H1 (cell line): ENCODE results near the gene LY9. TPM values are rescaled to one million over a fixed set of nuclear protein-coding genes. Genes with fewer than 3 reads are reported as not detected.

Experiments
- JUND ChIP-seq: IDR thresholded peaks from 2 replicates; pipeline ENCODE4 v1.6.1; 2011; ENCODE audit warnings: mild to moderate bottlenecking, improper control_type of control experiment, low read length
- RAD21 ChIP-seq, 2 experiments: IDR thresholded peaks in 1 of 2; conservative IDR thresholded peaks in 1 of 2; 2 replicates each; pipeline ENCODE4 v1.6.1; 2011; ENCODE audit warnings: low read depth in 2 of 2, low read length in 2 of 2, improper control_type of control experiment in 1 of 2, inconsistent platforms in 1 of 2, mild to moderate bottlenecking in 1 of 2, moderate library complexity in 1 of 2
- polyA plus RNA-seq, 7 experiments: library from polyadenylated mRNA; depleted of rRNA in 3 of 7; stranded (reverse) in 5 of 7; unstranded in 2 of 7; fragments of >200 nt in 5 of 7; fragments of 200-250 nt in 2 of 7; gene quantifications; 1 replicate in 5 of 7; 2 replicates in 1 of 7; 4 replicates in 1 of 7; pipeline versions ENCODE4 v1.2.1 to v1.2.3, GENCODE V29; 2011 to 2013; ENCODE audit warnings: missing spikeins in 2 of 7, mixed read lengths in 2 of 7
- total RNA-seq: library from RNA; stranded (reverse); fragmentation: NEBNext Ultra II Directional; extraction: Animal tissue kit (Norgen Biotek cat#: 25700); gene quantifications from 2 replicates; pipeline ENCODE4 v1.2.1, GENCODE V29; 2021
- TF ChIP-seq, protein P1 (sequence below): IDR thresholded peaks from 2 replicates; pipeline ENCODE4 v1.6.1; 2012; ENCODE audit warnings: low read length, inconsistent platforms

LY9 gene
- total and polyA plus RNA-seq, 2 of the 8 experiments (the other 6 are each of a cell fraction or from before 2014, with no cell fraction given): not detected

DNA sequence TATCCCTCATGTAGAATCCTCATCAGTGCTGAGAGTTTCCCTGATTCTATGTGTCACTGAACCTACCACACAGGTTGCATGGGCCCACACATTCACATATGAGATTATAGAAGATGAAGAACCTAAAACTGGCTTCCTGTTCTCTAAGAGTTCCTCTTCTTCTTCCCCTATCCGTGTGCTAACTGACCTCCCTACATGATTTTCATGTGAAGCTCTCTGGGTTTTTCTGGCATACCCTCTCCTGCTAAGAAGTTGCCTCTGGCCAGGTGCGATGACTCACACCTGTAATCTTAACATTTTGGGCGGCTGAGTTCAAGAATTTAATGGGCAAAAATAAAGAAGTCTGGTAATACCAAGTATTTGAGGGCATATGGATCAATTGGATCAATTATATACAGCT, 72.2 kb downstream of the LY9 start (continued):
- no peak for TF ChIP-seq RAD21 (IDR thresholded peaks at IDR 0.05 in 1 of 2, conservative IDR thresholded peaks at IDR 0.05 in 1 of 2; ENCODE audit: low read depth in 2 of 2, low read length in 2 of 2)
- TF ChIP-seq, protein P1, sequence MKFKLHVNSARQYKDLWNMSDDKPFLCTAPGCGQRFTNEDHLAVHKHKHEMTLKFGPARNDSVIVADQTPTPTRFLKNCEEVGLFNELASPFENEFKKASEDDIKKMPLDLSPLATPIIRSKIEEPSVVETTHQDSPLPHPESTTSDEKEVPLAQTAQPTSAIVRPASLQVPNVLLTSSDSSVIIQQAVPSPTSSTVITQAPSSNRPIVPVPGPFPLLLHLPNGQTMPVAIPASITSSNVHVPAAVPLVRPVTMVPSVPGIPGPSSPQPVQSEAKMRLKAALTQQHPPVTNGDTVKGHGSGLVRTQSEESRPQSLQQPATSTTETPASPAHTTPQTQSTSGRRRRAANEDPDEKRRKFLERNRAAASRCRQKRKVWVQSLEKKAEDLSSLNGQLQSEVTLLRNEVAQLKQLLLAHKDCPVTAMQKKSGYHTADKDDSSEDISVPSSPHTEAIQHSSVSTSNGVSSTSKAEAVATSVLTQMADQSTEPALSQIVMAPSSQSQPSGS: no peak
- TF ChIP-seq JUND: no peak
